Measurements from ENCODE around the gene KCND2. TPM values are rescaled to one million over a fixed set of nuclear protein-coding genes. Genes with fewer than 3 reads are reported as not detected.

KCND2 gene
- total RNA-seq, 1 donor from 2014 or later = 0.29 TPM

DNA sequence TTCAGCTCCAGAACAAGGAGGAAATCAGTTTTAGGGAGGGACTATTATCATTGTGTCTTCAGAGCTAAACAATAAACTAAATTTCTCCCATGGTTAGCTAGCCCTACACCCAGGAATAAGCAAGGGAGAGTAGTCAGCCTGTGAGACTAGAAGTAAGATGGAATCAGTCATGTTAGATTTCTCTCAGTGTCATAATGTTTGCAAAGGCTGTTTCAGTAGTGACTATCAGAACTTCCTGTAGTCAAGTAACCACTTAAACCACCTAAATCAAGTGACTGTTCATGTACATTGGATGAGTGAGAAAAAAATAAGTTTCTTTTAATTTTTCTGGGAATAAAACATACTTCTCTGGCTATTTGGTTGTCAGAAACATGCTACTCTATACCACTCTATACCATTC lies 121.6 kb downstream of the KCND2 start:
- Histone ChIP-seq H3K4me3 (ENCODE audit: low read depth, low read length) (no peak overlapping the region), H3K36me3 (ENCODE audit: control insufficient read depth, insufficient read depth, low read length) (no peaks in the 10 kb centered on the region), H3K27me3 (ENCODE audit: control insufficient read depth, insufficient read depth, low read length) (no peaks in the 10 kb centered on the region)
- DNase-seq (ENCODE audit: low read depth) = no peak
- TF ChIP-seq, protein P1, sequence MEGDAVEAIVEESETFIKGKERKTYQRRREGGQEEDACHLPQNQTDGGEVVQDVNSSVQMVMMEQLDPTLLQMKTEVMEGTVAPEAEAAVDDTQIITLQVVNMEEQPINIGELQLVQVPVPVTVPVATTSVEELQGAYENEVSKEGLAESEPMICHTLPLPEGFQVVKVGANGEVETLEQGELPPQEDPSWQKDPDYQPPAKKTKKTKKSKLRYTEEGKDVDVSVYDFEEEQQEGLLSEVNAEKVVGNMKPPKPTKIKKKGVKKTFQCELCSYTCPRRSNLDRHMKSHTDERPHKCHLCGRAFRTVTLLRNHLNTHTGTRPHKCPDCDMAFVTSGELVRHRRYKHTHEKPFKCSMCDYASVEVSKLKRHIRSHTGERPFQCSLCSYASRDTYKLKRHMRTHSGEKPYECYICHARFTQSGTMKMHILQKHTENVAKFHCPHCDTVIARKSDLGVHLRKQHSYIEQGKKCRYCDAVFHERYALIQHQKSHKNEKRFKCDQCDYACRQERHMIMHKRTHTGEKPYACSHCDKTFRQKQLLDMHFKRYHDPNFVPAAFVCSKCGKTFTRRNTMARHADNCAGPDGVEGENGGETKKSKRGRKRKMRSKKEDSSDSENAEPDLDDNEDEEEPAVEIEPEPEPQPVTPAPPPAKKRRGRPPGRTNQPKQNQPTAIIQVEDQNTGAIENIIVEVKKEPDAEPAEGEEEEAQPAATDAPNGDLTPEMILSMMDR (IDR thresholded peaks at IDR 0.05; ENCODE audit: insufficient read depth, low read length, poor library complexity, severe bottlenecking) = no peak

DNA sequence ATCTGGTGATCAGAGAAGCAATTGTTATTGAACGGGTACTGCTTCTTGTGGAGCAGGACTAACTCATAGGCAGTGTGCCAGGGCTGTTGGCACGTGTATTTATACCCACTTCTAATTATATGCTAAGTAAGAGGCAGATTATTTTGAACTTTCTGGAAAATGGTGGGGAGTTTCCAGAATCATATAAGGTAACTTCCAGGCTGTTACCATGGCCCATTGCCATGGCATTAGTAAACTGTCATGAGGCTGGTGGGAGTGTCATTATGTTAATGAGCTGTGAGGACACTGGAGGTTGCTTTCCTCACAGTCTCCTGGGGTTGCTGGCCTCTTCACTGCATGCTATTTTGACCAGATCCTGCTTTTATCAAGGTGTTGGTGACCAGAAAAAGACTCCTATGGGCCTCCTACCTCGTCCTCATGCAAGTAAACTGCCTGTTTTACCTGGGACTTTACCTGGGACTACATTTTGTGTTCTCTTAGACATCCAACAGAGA lies 122.6 kb downstream of the KCND2 start:
- Histone ChIP-seq H3K36me3 (ENCODE audit: control insufficient read depth, insufficient read depth, low read length) (no peaks in the 10 kb centered on the region), H3K27me3 (ENCODE audit: control insufficient read depth, insufficient read depth, low read length) (no peaks in the 10 kb centered on the region), H3K4me3 (ENCODE audit: low read depth, low read length) (no peak overlapping the region)
- no peak for DNase-seq (ENCODE audit: low read depth)
- TF ChIP-seq, protein P1 (IDR thresholded peaks at IDR 0.05; ENCODE audit: insufficient read depth, low read length, poor library complexity, severe bottlenecking) = no peak

DNA sequence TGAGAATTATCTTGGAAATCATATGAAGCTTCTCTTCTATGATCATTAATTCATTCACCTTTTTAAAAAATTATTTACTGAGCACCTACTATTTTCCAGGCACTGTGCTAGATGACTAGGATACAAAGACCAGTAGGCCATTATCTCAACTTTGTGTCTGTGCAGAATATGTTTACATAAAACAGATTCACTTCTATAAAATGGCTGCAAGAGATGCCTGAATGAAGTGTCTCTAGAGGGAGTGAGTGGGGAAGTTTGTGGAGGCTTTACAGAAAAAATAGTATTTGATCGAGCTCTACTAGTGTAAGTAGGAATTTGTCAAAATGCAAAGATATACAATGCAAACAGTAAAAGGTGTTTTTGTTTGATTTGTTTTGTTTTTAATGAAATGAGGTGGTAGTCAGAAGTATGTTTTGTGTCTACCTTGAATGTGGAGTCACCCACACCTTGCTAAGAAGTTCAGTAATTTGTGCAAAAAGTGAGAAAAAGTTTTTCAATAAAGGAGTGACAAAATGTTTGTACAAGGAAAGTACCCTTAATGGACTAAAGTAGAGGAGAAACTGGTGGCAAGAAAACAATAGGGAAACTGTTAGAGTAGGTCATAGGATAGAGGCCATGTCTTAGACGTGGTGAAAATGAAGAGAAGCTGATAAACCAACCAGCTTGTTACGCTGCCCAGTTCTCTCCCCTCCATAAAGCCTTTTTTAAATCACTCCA lies 125.5 kb downstream of the KCND2 start:
- TF ChIP-seq, protein P1 (IDR thresholded peaks at IDR 0.05; ENCODE audit: insufficient read depth, low read length, poor library complexity, severe bottlenecking) = no peak

DNA sequence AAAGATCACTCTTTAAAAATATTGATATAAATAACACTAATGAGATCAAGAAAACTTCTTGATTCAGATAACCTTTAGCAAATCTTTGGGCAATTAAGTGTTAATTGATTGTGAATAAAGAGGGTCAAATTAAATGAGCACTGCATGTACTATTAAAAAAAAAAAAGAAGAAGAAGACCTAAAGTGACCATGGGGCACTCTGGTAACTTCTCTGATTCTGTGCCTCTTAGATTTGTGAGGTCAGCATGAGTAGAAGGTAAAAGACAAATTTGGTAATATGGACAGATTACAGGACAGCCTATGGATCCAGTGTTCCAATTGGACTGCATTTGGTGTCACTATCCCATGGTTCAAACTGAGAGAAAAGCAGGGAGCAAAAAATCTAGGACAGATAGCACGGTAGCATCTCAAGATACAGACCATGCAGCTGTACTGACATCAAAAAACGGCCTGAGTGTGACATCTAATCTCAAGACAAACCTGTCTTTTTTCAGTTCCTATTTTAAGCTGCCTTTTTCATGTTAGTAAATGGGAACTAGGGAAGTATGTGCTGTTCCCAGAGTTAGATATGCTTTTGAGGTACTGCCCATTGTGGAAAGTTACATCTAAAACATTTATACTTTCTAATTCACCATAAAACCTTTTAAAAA lies 128.0 kb downstream of the KCND2 start:
- H3K27me3 ChIP-seq (ENCODE audit: control insufficient read depth, insufficient read depth, low read length) = no peaks in the 10 kb centered on the region
- DNase-seq (ENCODE audit: low read depth) = no peak
- H3K36me3 ChIP-seq (ENCODE audit: control insufficient read depth, insufficient read depth, low read length) = no peaks in the 10 kb centered on the region
- H3K4me3 ChIP-seq (ENCODE audit: low read depth, low read length) = no peak overlapping the region
- TF ChIP-seq, protein P1 (IDR thresholded peaks at IDR 0.05; ENCODE audit: insufficient read depth, low read length, poor library complexity, severe bottlenecking) = no peak

More for the DNA sequence above, 125.5 kb downstream of the KCND2 start:
- Histone ChIP-seq H3K4me3 (ENCODE audit: low read depth, low read length) (no peak overlapping the region), H3K36me3 (ENCODE audit: control insufficient read depth, insufficient read depth, low read length) (no peaks in the 10 kb centered on the region), H3K27me3 (ENCODE audit: control insufficient read depth, insufficient read depth, low read length) (no peaks in the 10 kb centered on the region)
- DNase-seq (ENCODE audit: low read depth) = no peak

DNA sequence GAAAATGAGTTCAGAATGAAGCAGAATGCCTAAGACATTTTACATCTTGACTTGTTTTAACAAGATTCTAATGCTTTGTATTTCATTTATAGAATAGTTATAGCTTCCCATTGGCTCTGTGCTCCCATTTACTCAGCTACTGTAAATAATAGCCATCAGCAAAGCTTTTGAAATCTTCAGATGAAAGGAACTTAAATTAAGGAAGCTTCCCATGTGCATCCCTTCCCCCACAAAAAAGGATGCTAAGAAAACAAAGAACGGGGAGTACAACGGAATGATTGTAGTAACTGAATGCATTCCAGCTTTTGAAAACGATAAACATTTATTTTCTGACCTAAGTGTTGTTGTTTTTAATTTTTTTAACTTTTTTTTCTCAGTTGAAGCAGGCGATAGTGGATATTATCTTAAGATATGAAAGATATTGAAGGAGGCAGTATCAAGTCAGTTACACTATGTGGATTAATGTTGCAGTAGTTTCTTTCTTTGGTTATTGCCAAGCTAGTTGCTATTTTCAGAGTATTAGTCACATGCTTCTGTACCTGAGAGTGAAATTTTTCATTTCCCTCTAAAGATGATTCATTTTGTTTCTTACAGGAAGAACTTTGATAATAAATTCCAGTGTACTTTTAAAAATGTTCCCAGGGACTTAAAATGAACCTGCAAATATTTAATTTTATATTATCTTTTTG lies 129.2 kb downstream of the KCND2 start:
- H3K36me3 ChIP-seq (ENCODE audit: control insufficient read depth, insufficient read depth, low read length) = no peaks in the 10 kb centered on the region
- H3K27me3 ChIP-seq (ENCODE audit: control insufficient read depth, insufficient read depth, low read length) = no peaks in the 10 kb centered on the region
- no peak overlapping the region for H3K4me3 ChIP-seq (ENCODE audit: low read depth, low read length)
- TF ChIP-seq, protein P1 (IDR thresholded peaks at IDR 0.05; ENCODE audit: insufficient read depth, low read length, poor library complexity, severe bottlenecking) = no peak
- DNase-seq (ENCODE audit: low read depth) = peak; percentile 35

Measured in kidney epithelial cell (primary cell).